K562 (cell line): ENCODE results near the gene CCNY. TPM values are rescaled to one million over a fixed set of nuclear protein-coding genes. Genes with fewer than 3 reads are reported as not detected.

ENCODE experiments used
- ATAC-seq: fragments of 200-7000 bp; cut with Tn5 transposase; 3 replicates; pipeline ENCODE4 v1.9.1; 2020; ENCODE audit warnings: moderate library complexity
- BruUV-seq: library from RNA; stranded (reverse); fragments of 400-500 nt; replicated peaks from 2 replicates; lab custom pipeline; 2021; lab: Mats Ljungman, UMichigan
- CTCF ChIA-PET: fragments of 300-600 bp; formaldehyde crosslinking; extraction: SDS; loops from one replicate; lab custom pipeline; 2021; ENCODE audit warnings: low intra/inter-chr PET ratio; lab: Yijun Ruan, JAX
- POLR2A ChIA-PET: fragments of 300-600, 350-650 bp; sonication (Branson Sonifier 250); formaldehyde crosslinking; extraction: SDS; loops from one replicate; lab custom pipeline; 2021; ENCODE audit warnings: antibody characterized with exemption, inconsistent platforms; lab: Yijun Ruan, JAX
- DNase-seq, 4 experiments: peaks; one replicate each; pipeline versions ENCODE4 v3.0.0 to v3.0.0-alpha.2; 2011 to 2018; ENCODE audit warnings: low spot score in 3 of 4, mixed read lengths in 3 of 4; ENCODE audit errors: extremely low read depth in 1 of 4
- FAIRE-seq: peaks from 2 replicates; lab custom pipeline; 2011; peaks lifted over from hg19 to GRCh38; lab: Jason Lieb, UNC
- H2AFZ ChIP-seq: 2 replicates; pipeline ENCODE4 v1.6.0; 2011; ENCODE audit warnings: low read depth, low read length, control low read depth, inconsistent platforms
- H3K27ac ChIP-seq: fragments of 200-600 bp; 3 replicates; pipeline ENCODE4 v1.8.0; 2011; ENCODE audit warnings: low read depth, mild to moderate bottlenecking, control low read depth, inconsistent platforms, low read length, moderate library complexity, mixed read lengths; ENCODE audit errors: extremely low read depth
- H3K27me3 ChIP-seq, 2 experiments: fragments of 300-600 bp in 1 of 2; 2 replicates in 1 of 2; 3 replicates in 1 of 2; pipeline versions ENCODE4 v1.6.0 to v1.8.0; 2011; ENCODE audit warnings: inconsistent platforms in 2 of 2, low read length in 2 of 2, mild to moderate bottlenecking in 1 of 2, mixed read lengths in 1 of 2, moderate library complexity in 1 of 2; ENCODE audit not compliant: control insufficient read depth in 2 of 2, insufficient read depth in 2 of 2
- H3K36me3 ChIP-seq: fragments of 300-600 bp; 3 replicates; pipeline ENCODE4 v1.8.0; 2011; ENCODE audit warnings: mild to moderate bottlenecking, low read length, inconsistent platforms; ENCODE audit not compliant: control insufficient read depth, insufficient read depth
- H3K4me1 ChIP-seq, 2 experiments: fragments of 200-600 bp in 1 of 2; replicated peaks in 1 of 2; 2 replicates in 1 of 2; 3 replicates in 1 of 2; pipeline versions ENCODE4 v1.5.1 to v1.8.0; 2011; ENCODE audit warnings: inconsistent platforms in 2 of 2, low read length in 2 of 2, mild to moderate bottlenecking in 1 of 2, mixed read lengths in 1 of 2, moderate library complexity in 1 of 2; ENCODE audit not compliant: control insufficient read depth in 2 of 2, insufficient read depth in 2 of 2
- H3K4me2 ChIP-seq: 2 replicates; pipeline ENCODE4 v1.6.1; 2011; ENCODE audit warnings: low read length, control low read depth, inconsistent platforms, mixed read lengths; ENCODE audit not compliant: insufficient read depth
- H3K4me3 ChIP-seq: fragments of 200-600 bp; sonication (generic), shearing (Covaris generic); 2 replicates; pipeline ENCODE4 v1.5.1; 2016; ENCODE audit warnings: control low read depth, inconsistent platforms
- H3K79me2 ChIP-seq: fragments of 200-600 bp; 3 replicates; pipeline ENCODE4 v1.8.0; 2011; ENCODE audit warnings: low read length, inconsistent platforms; ENCODE audit not compliant: control insufficient read depth, insufficient read depth
- H3K9ac ChIP-seq, 2 experiments: 2 replicates each; pipeline versions ENCODE4 v1.6.0 to v1.6.1; 2011; ENCODE audit warnings: low read depth in 2 of 2, low read length in 2 of 2, control low read depth in 1 of 2, inconsistent platforms in 1 of 2, mild to moderate bottlenecking in 1 of 2, mixed read lengths in 1 of 2; ENCODE audit not compliant: insufficient read depth in 1 of 2
- H3K9me1 ChIP-seq: one replicate; pipeline ENCODE4 v1.6.0; 2011; ENCODE audit warnings: inconsistent platforms, mild to moderate bottlenecking, low read length, moderate library complexity; ENCODE audit not compliant: control insufficient read depth, insufficient read depth
- H3K9me3 ChIP-seq: replicated peaks from 2 replicates; pipeline ENCODE4 v1.5.1; 2011; ENCODE audit warnings: low read depth, low read length, inconsistent platforms; ENCODE audit not compliant: control insufficient read depth, insufficient read depth
- H4K20me1 ChIP-seq: replicated peaks from 2 replicates; pipeline ENCODE4 v1.6.1; 2011; ENCODE audit warnings: low read length, inconsistent platforms, mixed read lengths; ENCODE audit not compliant: control insufficient read depth, insufficient read depth
- BRD9 ChIP-seq: fragments of 450-650 bp; IDR thresholded peaks from 2 replicates; pipeline ENCODE4 v1.6.1; 2018; ENCODE audit warnings: low read depth; ENCODE audit not compliant: partially characterized antibody
- SMAD3 ChIP-seq: fragments of 450-650 bp; formaldehyde crosslinking; conservative IDR thresholded peaks from 2 replicates; pipeline ENCODE4 v1.4.0; 2020; ENCODE audit warnings: mild to moderate bottlenecking
- ZMIZ1 ChIP-seq, 2 experiments: fragments of 150-350 bp in 1 of 2; IDR thresholded peaks; 2 replicates each; pipeline ENCODE4 v1.6.1; 2012 to 2016; ENCODE audit warnings: low read depth in 2 of 2, low read length in 2 of 2, mild to moderate bottlenecking in 1 of 2, moderate library complexity in 1 of 2
- ZNF699 ChIP-seq: fragments of 250-450 bp; sonication (Bioruptor Pico); IDR thresholded peaks from 2 replicates; pipeline ENCODE4 v1.8.0; 2021; ENCODE audit warnings: mild to moderate bottlenecking, moderate library complexity; ENCODE audit not compliant: insufficient replicate concordance
- WGBS: fragments of 100-300 bp; shearing (Covaris generic); methylation state at CpG from one replicate; pipeline ENCODE4 v1.1.6; 2016; ENCODE audit warnings: low coverage, mixed read lengths; ENCODE audit not compliant: insufficient coverage; ENCODE audit errors: missing lambda C conversion rate; 5-methylcytosine and 5-hydroxymethylcytosine counted together
- in situ Hi-C: fragments of 300-500 bp; cut with MboI; formaldehyde crosslinking; loops from 4 replicates; pipeline ENCODE4 v1.15.0; 2018; ENCODE audit warnings: inconsistent platforms, mixed read lengths
- intact Hi-C: fragments of 100-400 bp; cut with micrococcal nuclease; formaldehyde crosslinking; loops from 2 replicates; pipeline ENCODE4 v1.14.2; 2022
- polyA plus RNA-seq, 8 experiments: library from polyadenylated mRNA; depleted of rRNA in 4 of 8; stranded (reverse) in 5 of 8; unstranded in 3 of 8; fragments of >200 nt; fragmentation: Nextera tagmentation in 2 of 8; fragmentation: Illumina TruSeq in 1 of 8; extraction: Ambion mirVana in 2 of 8; extraction: Trizol in 1 of 8; gene quantifications; 2 replicates each; pipeline versions ENCODE4 v1.2.1 to v1.2.3, GENCODE V29; 2011 to 2014; ENCODE audit warnings: inconsistent platforms in 1 of 8, missing spikeins in 1 of 8
- total RNA-seq, 7 experiments: library from RNA; depleted of rRNA in 6 of 7; stranded (reverse); fragments of >200 nt in 6 of 7; fragmentation: Illumina TruSeq in 2 of 7; extraction: Trizol in 2 of 7; gene quantifications; 2 replicates each; pipeline versions ENCODE4 v1.2.1 to v1.2.3, GENCODE V29; 2011 to 2021; ENCODE audit warnings: low replicate concordance in 1 of 7
- TF ChIP-seq, protein P1 (sequence below): fragments of 250-450 bp; sonication (Bioruptor Pico); IDR thresholded peaks from 2 replicates; pipeline ENCODE4 v1.9.0; 2021; ENCODE audit warnings: mild to moderate bottlenecking, inconsistent platforms

CCNY gene
- total and polyA plus RNA-seq, 9 of the 15 experiments (the other 6 are each of a cell fraction or from before 2014, with no cell fraction given) = 8.4 to 109 (median 38.6) TPM

DNA sequence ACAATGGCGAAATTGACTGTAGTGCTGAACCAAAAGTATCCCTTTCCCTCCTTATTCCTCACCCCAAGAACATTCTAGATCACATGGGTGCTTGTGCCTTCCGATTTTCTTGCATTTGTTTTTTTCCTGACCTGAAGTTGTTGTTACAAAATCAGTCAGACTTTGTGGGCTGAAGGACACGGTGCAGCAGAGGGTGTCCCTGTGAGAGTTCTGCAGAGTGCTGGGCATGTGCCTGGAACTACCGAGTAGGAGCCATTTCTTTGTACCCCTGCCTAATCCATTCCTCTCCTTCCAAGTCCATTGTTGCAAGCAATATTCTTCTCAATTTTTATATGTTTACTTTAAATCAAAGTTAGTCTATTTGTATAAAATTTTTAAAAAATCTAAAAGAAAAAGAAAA is 233.5 kb downstream of the CCNY start:
- H3K4me1 ChIP-seq = no peaks in the 10 kb centered on the region; a peak in 1 of 5 replicates
- H3K27me3 ChIP-seq = no peaks in the 10 kb centered on the region
- 85% methylated on average over 4 of the region's 4 CpGs for WGBS
- H4K20me1 ChIP-seq = no peaks in the 10 kb centered on the region
- no peak for DNase-seq
- intact Hi-C loops = no loop called here
- CTCF ChIA-PET = no interaction called here
- H3K36me3 ChIP-seq = peaks cover 49% of the 10 kb centered on the region; the same call in 2 of the 3 replicates
- H3K9ac ChIP-seq = no peak overlapping the region
- no peak for FAIRE-seq
- no peak overlapping the region for H2AFZ ChIP-seq
- in situ Hi-C loops = loop anchor here (25.0 kb wide), 1 partner anchor 333 kb away; no protein-coding TSS in a partner anchor
- H3K4me3 ChIP-seq = no peak overlapping the region
- H3K9me1 ChIP-seq = no peaks in the 10 kb centered on the region
- POLR2A ChIA-PET = interaction anchor here (0.6 kb wide), 1 partner anchor 17 kb away, joined by 3 read pairs; no protein-coding TSS in a partner anchor
- H3K27ac ChIP-seq = no peak overlapping the region
- ATAC-seq = no peak
- H3K4me2 ChIP-seq = no peak overlapping the region
- no TSS peak for BruUV-seq
- no peak for TF ChIP-seq ZMIZ1 (IDR thresholded peaks at IDR 0.05; ENCODE audit: low read depth in 2 of 2, low read length in 2 of 2)
- TF ChIP-seq, protein P1, sequence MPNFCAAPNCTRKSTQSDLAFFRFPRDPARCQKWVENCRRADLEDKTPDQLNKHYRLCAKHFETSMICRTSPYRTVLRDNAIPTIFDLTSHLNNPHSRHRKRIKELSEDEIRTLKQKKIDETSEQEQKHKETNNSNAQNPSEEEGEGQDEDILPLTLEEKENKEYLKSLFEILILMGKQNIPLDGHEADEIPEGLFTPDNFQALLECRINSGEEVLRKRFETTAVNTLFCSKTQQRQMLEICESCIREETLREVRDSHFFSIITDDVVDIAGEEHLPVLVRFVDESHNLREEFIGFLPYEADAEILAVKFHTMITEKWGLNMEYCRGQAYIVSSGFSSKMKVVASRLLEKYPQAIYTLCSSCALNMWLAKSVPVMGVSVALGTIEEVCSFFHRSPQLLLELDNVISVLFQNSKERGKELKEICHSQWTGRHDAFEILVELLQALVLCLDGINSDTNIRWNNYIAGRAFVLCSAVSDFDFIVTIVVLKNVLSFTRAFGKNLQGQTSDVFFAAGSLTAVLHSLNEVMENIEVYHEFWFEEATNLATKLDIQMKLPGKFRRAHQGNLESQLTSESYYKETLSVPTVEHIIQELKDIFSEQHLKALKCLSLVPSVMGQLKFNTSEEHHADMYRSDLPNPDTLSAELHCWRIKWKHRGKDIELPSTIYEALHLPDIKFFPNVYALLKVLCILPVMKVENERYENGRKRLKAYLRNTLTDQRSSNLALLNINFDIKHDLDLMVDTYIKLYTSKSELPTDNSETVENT = no peak
- no peak for TF ChIP-seq SMAD3 (CRISPR knock-in tag)
- no peak for TF ChIP-seq BRD9
- no peak for TF ChIP-seq ZNF699
- H3K9me3 ChIP-seq = no peaks in the 10 kb centered on the region
- no peaks in the 10 kb centered on the region for H3K79me2 ChIP-seq
